Karpas-422 (cell line): ENCODE results near the gene ACP2. TPM values are rescaled to one million over a fixed set of nuclear protein-coding genes. Genes with fewer than 3 reads are reported as not detected.

Experiments used
- DNase-seq: peaks from one replicate; pipeline ENCODE4 v3.0.0-alpha.2; 2015
- H2AFZ ChIP-seq: fragments of 200-600 bp; sonication (generic); 2 replicates; pipeline ENCODE4 v1.6.1; 2014; ENCODE audit warnings: antibody characterized with exemption, low read length, mixed read lengths
- H3K27ac ChIP-seq: fragments of 200-600 bp; sonication (generic); 2 replicates; pipeline ENCODE4 v1.5.1; 2014; ENCODE audit warnings: mild to moderate bottlenecking, low read length, moderate library complexity
- H3K27me3 ChIP-seq: fragments of 200-600 bp; sonication (generic); 2 replicates; pipeline ENCODE4 v1.6.1; 2014; ENCODE audit warnings: low read length, mixed read lengths
- H3K36me3 ChIP-seq: fragments of 200-600 bp; sonication (generic); 2 replicates; pipeline ENCODE4 v1.6.1; 2014; ENCODE audit warnings: low read length, mixed read lengths; ENCODE audit not compliant: insufficient read depth
- H3K4me1 ChIP-seq: fragments of 200-600 bp; sonication (generic); 2 replicates; pipeline ENCODE4 v1.6.1; 2014; ENCODE audit warnings: mild to moderate bottlenecking, low read length, mixed read lengths
- H3K4me2 ChIP-seq: fragments of 200-600 bp; sonication (generic); 2 replicates; pipeline ENCODE4 v1.6.1; 2014; ENCODE audit warnings: low read length, low read depth, mild to moderate bottlenecking; ENCODE audit not compliant: poor library complexity, severe bottlenecking
- H3K4me3 ChIP-seq: fragments of 200-600 bp; sonication (generic); 2 replicates; pipeline ENCODE4 v1.5.1; 2014; ENCODE audit warnings: mild to moderate bottlenecking, antibody characterized with exemption, low read length, mixed read lengths
- H3K79me2 ChIP-seq: fragments of 200-600 bp; sonication (generic); 2 replicates; pipeline ENCODE4 v1.6.1; 2014; ENCODE audit warnings: mild to moderate bottlenecking, low read length, mixed read lengths
- H3K9ac ChIP-seq: fragments of 200-600 bp; sonication (generic); 2 replicates; pipeline ENCODE4 v1.6.0; 2014; ENCODE audit warnings: low read length
- H3K9me2 ChIP-seq: fragments of 200-600 bp; sonication (generic), shearing (Covaris generic); replicated peaks from 2 replicates; pipeline ENCODE4 v1.6.0; 2014; ENCODE audit warnings: mild to moderate bottlenecking, low read length, moderate library complexity; ENCODE audit not compliant: insufficient read depth
- H3K9me3 ChIP-seq: fragments of 300-700, 200-600 bp; sonication (generic); 2 replicates; pipeline ENCODE4 v1.6.1; 2014; ENCODE audit warnings: low read length, mixed read lengths
- H4K20me1 ChIP-seq: fragments of 200-600 bp; sonication (generic); 2 replicates; pipeline ENCODE4 v1.6.1; 2014; ENCODE audit warnings: mild to moderate bottlenecking, antibody characterized with exemption, low read length, low read depth; ENCODE audit not compliant: insufficient read depth
- total RNA-seq: library from RNA; depleted of rRNA; stranded (reverse); fragments of >200 nt; shearing (Covaris generic); gene quantifications from 2 replicates; pipeline ENCODE4 v1.2.3, GENCODE V29; 2014; ENCODE audit warnings: low replicate concordance

Gene ACP2
- total RNA-seq, 1 experiment from 2014 or later, result 20.7 TPM

- Histone ChIP-seq H3K4me2 (no peak overlapping the region), H3K36me3 (peaks cover 39% of the 10 kb centered on the region), H3K27me3 (no peaks in the 10 kb centered on the region), H3K4me1 (no peaks in the 10 kb centered on the region), H3K79me2 (peaks cover 3% of the 10 kb centered on the region; the same call in 1 of the 2 replicates), H3K9me2 (no peaks in the 10 kb centered on the region), H4K20me1 (no peaks in the 10 kb centered on the region), H2AFZ (no peak overlapping the region), H3K9ac (no peak overlapping the region), H3K4me3 (no peak overlapping the region), H3K9me3 (no peaks in the 10 kb centered on the region), H3K27ac (no peak overlapping the region)
- DNase-seq, result no peak
These were observed 32.2 kb upstream of the ACP2 start for GRCh38 chr11:47280860-47281259.

DNA sequence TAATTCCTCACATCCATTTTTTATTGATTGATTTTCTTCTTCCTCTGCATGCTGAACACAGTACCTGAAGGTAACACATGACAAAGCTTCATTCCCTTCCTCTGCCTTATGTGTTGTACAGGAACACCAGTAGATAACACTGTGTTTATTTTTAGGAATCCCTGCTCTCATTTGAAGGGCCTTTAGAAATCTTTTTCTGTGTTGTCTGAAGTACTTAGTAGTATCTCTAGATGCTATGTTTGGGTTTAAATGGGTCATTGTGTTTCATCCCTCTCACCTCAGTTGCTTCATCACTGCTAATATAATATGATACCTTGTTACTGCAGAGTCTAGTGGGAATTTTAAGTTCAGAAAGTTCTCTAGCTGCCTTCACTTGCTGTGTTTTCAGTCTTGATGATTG lies 31.5 kb upstream of the ACP2 start:
- H2AFZ ChIP-seq, result no peak overlapping the region
- peaks cover 43% of the 10 kb centered on the region for H3K36me3 ChIP-seq
- no peaks in the 10 kb centered on the region for H3K9me2 ChIP-seq
- H3K9ac ChIP-seq, result no peak overlapping the region
- no peak overlapping the region for H3K4me3 ChIP-seq
- no peak overlapping the region for H3K4me2 ChIP-seq
- H3K27me3 ChIP-seq, result no peaks in the 10 kb centered on the region
- no peaks in the 10 kb centered on the region for H3K4me1 ChIP-seq
- H3K27ac ChIP-seq, result no peak overlapping the region
- DNase-seq, result no peak
- H4K20me1 ChIP-seq, result no peaks in the 10 kb centered on the region
- no peaks in the 10 kb centered on the region for H3K9me3 ChIP-seq
- H3K79me2 ChIP-seq, result peaks cover 8% of the 10 kb centered on the region; the same call in 1 of the 2 replicates

GRCh38 chr11:47278769-47279168 lies 30.2 kb upstream of the ACP2 start:
- Histone ChIP-seq H3K9me3 (no peaks in the 10 kb centered on the region), H3K27me3 (no peaks in the 10 kb centered on the region), H3K4me3 (no peak overlapping the region)

DNA sequence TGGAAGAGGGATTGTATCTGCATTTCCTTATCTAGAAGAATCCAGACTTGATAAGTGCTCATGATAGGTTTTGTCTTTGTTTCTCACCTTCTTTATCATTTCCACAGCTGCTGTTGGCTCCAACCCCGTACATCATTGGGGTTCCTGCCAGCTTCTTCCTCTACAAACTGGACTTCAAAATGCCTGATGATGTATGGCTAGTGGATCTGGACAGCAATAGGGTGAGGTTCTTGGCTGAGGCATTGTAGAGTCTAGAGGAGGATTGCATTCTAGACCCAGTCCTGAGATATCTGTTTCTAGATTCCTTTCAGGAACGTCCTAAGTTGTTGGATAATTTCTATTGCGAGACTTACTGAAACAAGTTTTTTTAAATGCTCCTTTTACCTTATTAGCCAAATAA lies 29.4 kb upstream of the ACP2 start:
- H3K9me2 ChIP-seq, result no peaks in the 10 kb centered on the region
- no peak overlapping the region for H3K4me3 ChIP-seq
- H3K4me1 ChIP-seq, result peaks cover under 1% of the 10 kb centered on the region
- H3K9me3 ChIP-seq, result no peaks in the 10 kb centered on the region
- H3K27me3 ChIP-seq, result no peaks in the 10 kb centered on the region
- H3K4me2 ChIP-seq, result no peak overlapping the region
- no peak overlapping the region for H3K9ac ChIP-seq
- no peak overlapping the region for H3K27ac ChIP-seq
- no peak overlapping the region for H2AFZ ChIP-seq
- peaks cover 28% of the 10 kb centered on the region for H3K79me2 ChIP-seq
- H4K20me1 ChIP-seq, result peaks cover 14% of the 10 kb centered on the region
- DNase-seq, result no peak
- peaks cover 41% of the 10 kb centered on the region for H3K36me3 ChIP-seq

More at GRCh38 chr11:47278769-47279168, 30.2 kb upstream of the ACP2 start:
- Histone ChIP-seq H3K36me3 (peaks cover 41% of the 10 kb centered on the region), H2AFZ (no peak overlapping the region), H3K9ac (no peak overlapping the region), H4K20me1 (peaks cover 10% of the 10 kb centered on the region), H3K27ac (no peak overlapping the region), H3K4me1 (no peaks in the 10 kb centered on the region), H3K79me2 (peaks cover 21% of the 10 kb centered on the region), H3K9me2 (no peaks in the 10 kb centered on the region), H3K4me2 (no peak overlapping the region)
- DNase-seq, result no peak

DNA sequence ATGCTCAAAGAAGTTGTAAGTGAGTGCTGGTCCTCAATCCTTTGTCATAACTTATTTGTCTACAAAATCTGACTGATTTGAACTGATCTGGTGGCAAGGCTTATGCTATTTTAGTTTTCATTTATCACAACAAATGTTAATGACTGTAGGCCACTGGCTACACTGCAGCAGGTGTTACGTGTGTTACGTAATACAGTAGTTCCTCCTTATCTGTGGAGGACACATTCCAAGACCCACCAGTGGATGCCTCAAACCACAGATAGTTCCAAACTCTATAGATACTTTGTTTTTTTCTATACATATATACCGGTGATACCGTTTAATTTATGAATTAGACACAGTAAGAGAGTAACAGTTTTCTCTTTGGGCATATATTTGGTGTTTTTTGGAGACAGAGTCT lies 28.3 kb upstream of the ACP2 start:
- H3K79me2 ChIP-seq, result peaks cover 40% of the 10 kb centered on the region

GRCh38 chr11:47274495-47275235 lies 26.1 kb upstream of the ACP2 start:
- H3K4me1 ChIP-seq, result peaks cover 26% of the 10 kb centered on the region
- DNase-seq, result no peak
- no peak overlapping the region for H3K4me2 ChIP-seq
- no peaks in the 10 kb centered on the region for H3K9me3 ChIP-seq
- H2AFZ ChIP-seq, result no peak overlapping the region
- H3K9me2 ChIP-seq, result no peaks in the 10 kb centered on the region
- no peak overlapping the region for H3K9ac ChIP-seq
- H3K4me3 ChIP-seq, result no peak overlapping the region
- no peaks in the 10 kb centered on the region for H3K27me3 ChIP-seq
- H3K27ac ChIP-seq, result no peak overlapping the region
- peaks cover 40% of the 10 kb centered on the region for H4K20me1 ChIP-seq
- peaks cover 56% of the 10 kb centered on the region for H3K79me2 ChIP-seq
- H3K36me3 ChIP-seq, result peaks cover 26% of the 10 kb centered on the region

More for the DNA sequence above, 28.3 kb upstream of the ACP2 start:
- Histone ChIP-seq H3K9me3 (no peaks in the 10 kb centered on the region), H3K9me2 (no peaks in the 10 kb centered on the region), H3K4me2 (no peak overlapping the region), H3K27ac (no peak overlapping the region), H3K4me1 (peaks cover 12% of the 10 kb centered on the region), H3K27me3 (no peaks in the 10 kb centered on the region), H3K36me3 (peaks cover 35% of the 10 kb centered on the region), H2AFZ (no peak overlapping the region), H4K20me1 (peaks cover 26% of the 10 kb centered on the region), H3K9ac (no peak overlapping the region), H3K4me3 (no peak overlapping the region)
- no peak for DNase-seq

- peak overlapping the region; percentile 85; the same call in 1 of the 2 replicates for H3K9ac ChIP-seq
- peaks cover 40% of the 10 kb centered on the region for H4K20me1 ChIP-seq
- peak overlapping the region; percentile 78; the same call in 1 of the 2 replicates for H3K4me3 ChIP-seq
- DNase-seq, result peak; percentile 78
- H3K79me2 ChIP-seq, result peaks cover 56% of the 10 kb centered on the region
- no peaks in the 10 kb centered on the region for H3K9me2 ChIP-seq
- H3K9me3 ChIP-seq, result no peaks in the 10 kb centered on the region
- peaks cover 24% of the 10 kb centered on the region for H3K36me3 ChIP-seq
- no peaks in the 10 kb centered on the region for H3K27me3 ChIP-seq
- peak overlapping the region; percentile 84 for H3K4me2 ChIP-seq
- no peak overlapping the region for H2AFZ ChIP-seq
- H3K27ac ChIP-seq, result peak overlapping the region; percentile 86
- peaks cover 43% of the 10 kb centered on the region for H3K4me1 ChIP-seq
These were observed 24.1 kb upstream of the ACP2 start for GRCh38 chr11:47272706-47273105.

DNA sequence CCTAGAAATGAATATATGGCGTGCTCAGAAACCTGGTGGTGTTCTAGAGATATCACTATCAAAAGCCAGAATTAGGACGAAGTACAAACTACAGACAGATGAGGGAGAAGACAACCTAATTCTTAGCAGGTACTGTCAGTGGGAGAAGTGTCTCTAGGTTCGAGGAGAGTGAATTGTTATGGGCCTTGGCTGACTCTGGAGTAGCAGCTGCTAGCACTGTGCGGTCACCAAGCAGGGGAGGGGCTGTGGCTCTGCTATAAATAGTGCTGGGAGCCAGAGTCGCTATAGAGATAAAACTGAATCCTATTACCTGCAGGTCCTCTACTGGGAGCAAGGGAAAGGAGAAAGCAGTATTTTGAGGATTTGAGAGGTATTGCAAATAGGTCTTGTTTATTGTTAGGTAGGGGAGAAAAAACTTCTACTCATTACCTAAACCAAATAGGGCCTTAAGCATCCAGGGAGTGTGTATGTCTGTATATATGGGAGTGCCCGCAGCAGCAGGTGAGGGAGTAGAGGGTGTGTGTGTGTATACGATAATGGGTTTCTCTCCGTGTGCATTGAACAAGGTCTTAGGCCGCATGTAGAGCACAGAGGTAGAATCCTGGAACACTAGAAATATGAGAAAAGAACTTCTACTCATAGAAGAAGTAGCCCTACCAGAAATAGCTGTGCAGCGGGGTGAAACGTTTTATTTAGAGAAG lies 23.5 kb upstream of the ACP2 start:
- peaks cover 40% of the 10 kb centered on the region for H4K20me1 ChIP-seq
- no peaks in the 10 kb centered on the region for H3K27me3 ChIP-seq
- H3K4me1 ChIP-seq, result peaks cover 43% of the 10 kb centered on the region
- H2AFZ ChIP-seq, result no peak overlapping the region
- peak overlapping the region; percentile 86 for H3K27ac ChIP-seq
- H3K9me3 ChIP-seq, result no peaks in the 10 kb centered on the region
- peak overlapping the region; percentile 85 for H3K9ac ChIP-seq
- peaks cover 56% of the 10 kb centered on the region for H3K79me2 ChIP-seq
- peaks cover 20% of the 10 kb centered on the region for H3K36me3 ChIP-seq
- H3K4me3 ChIP-seq, result peak overlapping the region; percentile 78
- H3K9me2 ChIP-seq, result no peaks in the 10 kb centered on the region
- DNase-seq, result peak; percentile 65
- peak overlapping the region; percentile 84 for H3K4me2 ChIP-seq
